ENCODE results near the gene WDR44. TPM values are rescaled to one million over a fixed set of nuclear protein-coding genes. Genes with fewer than 3 reads are reported as not detected.
"Not testable (repeated sequence)": the region's sequence is repeated elsewhere in the genome, so short reads cannot be mapped to it uniquely, and the experiment has no call there.

Gene WDR44
- total and polyA plus RNA-seq, 12 donors: 3.8 to 15.7 (median 13.8) TPM

DNA sequence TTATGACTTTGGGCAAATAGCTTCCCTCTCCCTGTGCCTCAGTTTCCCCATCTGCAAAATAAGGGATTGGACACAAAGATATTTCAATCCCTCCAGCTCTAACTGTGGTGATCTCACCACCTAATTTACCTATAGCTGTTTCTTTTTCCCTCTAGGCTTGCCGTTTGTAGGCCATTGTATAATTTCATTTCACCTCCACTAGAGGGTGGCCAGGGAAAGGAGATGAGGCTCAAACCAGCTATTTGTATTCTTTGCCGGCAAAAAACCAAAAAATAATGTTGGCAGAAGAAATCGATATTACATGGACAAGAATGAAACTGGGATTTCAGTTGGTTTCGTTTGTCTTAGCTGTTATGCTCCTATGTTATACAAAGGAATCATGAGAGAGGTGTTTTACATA, 113.6 kb downstream of the WDR44 start:
- H3K27me3 ChIP-seq: no peaks in the 10 kb centered on the region
- no peaks in the 10 kb centered on the region for H3K36me3 ChIP-seq
- DNase-seq: no peak
- WGBS, 2 donors: 4 to 8% methylated on average over 4 of the region's 4 CpGs
- H3K27ac ChIP-seq: no peak overlapping the region
- intact Hi-C loops (cut with DNase I): loop anchor here in 6 of 10 donors (2.0 to 10.0 kb wide), 3 partner anchors 138 to 145 kb away; no protein-coding TSS in a partner anchor
- peak in 8 of 9 donors; percentile 4 to 53 (median 50) for TF ChIP-seq CTCF (IDR thresholded peaks at IDR 0.05)
- no peaks in the 10 kb centered on the region for H3K4me1 ChIP-seq
- ATAC-seq: no peak
- H3K9me3 ChIP-seq: no peaks in the 10 kb centered on the region
- H3K4me3 ChIP-seq: no peak overlapping the region

DNA sequence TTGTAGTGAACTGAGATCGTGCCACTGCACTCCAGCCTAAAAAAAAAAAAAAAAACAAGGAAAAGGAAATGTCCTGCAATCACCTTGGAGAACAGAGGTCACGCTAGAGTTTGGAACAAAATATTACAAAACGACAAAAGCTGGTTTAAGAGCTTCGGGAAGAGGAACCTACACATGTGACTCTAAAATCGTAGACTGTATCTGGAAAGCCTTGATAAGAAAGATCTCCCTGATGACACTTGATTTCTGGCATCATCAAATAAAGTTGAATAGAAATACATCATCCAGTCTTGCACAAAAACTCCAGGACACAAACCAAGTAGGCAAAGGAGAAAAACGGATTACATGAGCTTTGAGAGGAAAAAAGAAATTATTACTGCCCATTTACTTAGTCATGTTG, 118.6 kb downstream of the WDR44 start:
- no peaks in the 10 kb centered on the region for H3K4me1 ChIP-seq
- no peaks in the 10 kb centered on the region for H3K9me3 ChIP-seq
- ATAC-seq: no peak
- no peak for TF ChIP-seq CTCF (IDR thresholded peaks at IDR 0.05)
- WGBS, 2 donors: 58 to 70% methylated on average over 6 of the region's 6 CpGs
- H3K36me3 ChIP-seq: no peaks in the 10 kb centered on the region
- no peak overlapping the region for H3K27ac ChIP-seq
- H3K27me3 ChIP-seq: no peaks in the 10 kb centered on the region
- intact Hi-C loops (cut with DNase I): loop anchor here in 2 of 10 donors (5.0 to 10.0 kb wide), 2 partner anchors 130 to 138 kb away; no protein-coding TSS in a partner anchor
- DNase-seq: no peak
- no peak overlapping the region for H3K4me3 ChIP-seq

GRCh38 chrX:118468122-118468521, 122.2 kb downstream of the WDR44 start:
- H3K27ac ChIP-seq: no peak overlapping the region
- 40 to 45% methylated on average over 7 of the region's 7 CpGs for WGBS, 2 donors
- peaks cover 0 to 13% (median 0%) of the 10 kb centered on the region in 11 donors for H3K9me3 ChIP-seq
- DNase-seq (no peak), ATAC-seq (peak in 1 of 8 donors; percentile 63)
- H3K36me3 ChIP-seq: no peaks in the 10 kb centered on the region
- no peak overlapping the region for H3K4me3 ChIP-seq
- H3K27me3 ChIP-seq: no peaks in the 10 kb centered on the region
- no peak for TF ChIP-seq CTCF (IDR thresholded peaks at IDR 0.05)
- no peaks in the 10 kb centered on the region for H3K4me1 ChIP-seq
- intact Hi-C loops (cut with DNase I): loop anchor here in 1 of 10 donors (10.0 kb wide), 1 partner anchor 127 kb away; no protein-coding TSS in a partner anchor

DNA sequence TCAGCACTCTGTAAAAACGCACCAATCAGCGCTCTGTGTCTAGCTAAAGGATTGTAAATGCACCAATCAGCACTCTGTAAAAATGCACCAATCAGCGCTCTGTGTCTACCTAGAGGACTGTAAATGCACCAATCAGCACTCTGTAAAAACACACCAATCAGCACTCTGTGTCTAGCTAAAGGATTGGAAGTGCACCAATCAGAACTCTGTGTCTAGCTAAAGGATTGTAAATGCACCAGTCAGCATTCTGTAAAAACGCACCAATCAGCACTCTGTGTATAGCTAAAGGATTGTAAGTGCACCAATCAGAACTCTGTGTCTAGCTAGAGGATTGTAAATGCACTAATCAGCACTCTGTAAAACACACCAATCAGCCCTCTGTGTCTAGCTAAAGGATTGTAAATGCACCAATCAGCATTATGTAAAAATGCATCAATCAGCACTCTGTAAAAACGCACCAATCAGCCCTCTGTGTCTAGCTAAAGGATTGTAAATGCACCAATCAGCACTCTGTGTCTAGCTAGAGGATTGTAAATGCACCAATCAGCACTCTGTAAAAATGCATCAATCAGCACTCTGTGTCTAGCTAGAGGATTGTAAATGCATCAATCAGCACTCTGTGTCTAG, 124.9 kb downstream of the WDR44 start:
- H3K27me3 ChIP-seq; H3K36me3 ChIP-seq; intact Hi-C loops (cut with DNase I); H3K27ac ChIP-seq; H3K4me3 ChIP-seq; H3K4me1 ChIP-seq; ATAC-seq; DNase-seq: not testable (repeated sequence)
- 96 to 99% methylated on average over 5 of the region's 5 CpGs for WGBS, 2 donors
- H3K9me3 ChIP-seq: peaks cover 0 to 13% (median 0%) of the 10 kb centered on the region in 11 donors

- Histone ChIP-seq H3K36me3 (no peaks in the 10 kb centered on the region), H3K27ac (no peak overlapping the region), H3K27me3 (no peaks in the 10 kb centered on the region), H3K9me3 (peaks cover 0 to 13% (median 0%) of the 10 kb centered on the region in 11 donors), H3K4me3 (no peak overlapping the region), H3K4me1 (no peaks in the 10 kb centered on the region)
- DNase-seq (no peak), ATAC-seq (no peak)
- intact Hi-C loops (cut with DNase I): no loop called here
- no peak for TF ChIP-seq CTCF (IDR thresholded peaks at IDR 0.05)
- 63 to 68% methylated on average over 6 of the region's 6 CpGs for whole genome bisulfite sequencing, 2 donors
Measured at GRCh38 chrX:118474586-118474985, 128.7 kb downstream of the WDR44 start.

Measured in heart right ventricle (tissue), 16 donors.